ENCODE measurements around the gene FAM184A. TPM values are rescaled to one million over a fixed set of nuclear protein-coding genes. Genes with fewer than 3 reads are reported as not detected.

The FAM184A gene
- total RNA-seq, 4 donors from 2014 or later = 19.3 to 37.1 (median 21.3) TPM

- 95% methylated on average over 5 of the region's 5 CpGs for WGBS, 2 donors
- Histone ChIP-seq H3K36me3 (peaks cover 4 to 24% of the 10 kb centered on the region in 2 donors), H3K27me3 (no peaks in the 10 kb centered on the region), H3K4me3 (replicated peaks in 1 of 3) (no peak overlapping the region), H3K4me1 (no peaks in the 10 kb centered on the region), H3K9me3 (no peaks in the 10 kb centered on the region), H3K27ac (no peak overlapping the region)
- DNase-seq = no peak
- intact Hi-C loops (cut with DNase I) = no loop called here
- no peak for TF ChIP-seq CTCF (IDR thresholded peaks at IDR 0.05)
- no peak for TF ChIP-seq POLR2A (IDR thresholded peaks at IDR 0.05)
These were observed 165.8 kb downstream of the FAM184A start for GRCh38 chr6:118912646-118913045.

MicroRNA genes within 50 kb of the gene (microRNA counts, 767-probe panel; counts per million panel counts)
- microRNA hsa-miR-548b-3p = 0 to 2,231 counts per million in 2 donors
- microRNA hsa-miR-548b-5p = 0 to 3,408 counts per million in 2 donors

Small RNA genes within 50 kb of the gene (microRNA-seq; reads per million reads assigned to microRNA genes)
- gene MIR548B = not detected

Small RNA genes within 50 kb of the gene (small RNA-seq; reads per million reads assigned to genes)
- gene MIR548B (not detected), gene RF00019 (not detected)

Other genes with a start within 250 kb of the FAM184A start
- 10 to 100 TPM; 22.2 to 25.9 (median 23.7) TPM for gene ASF1A, start 184.5 kb downstream of the FAM184A start, total RNA-seq
- gene MCM9, start 143.5 kb downstream of the FAM184A start, total RNA-seq = 10 to 100 TPM; 26.7 to 47.2 (median 35.8) TPM